GM21360 (cell line): ENCODE measurements around the gene TMEM129.
A peak's percentile ranks its signal among the peaks of the same experiment; 100 is the strongest.
"Not testable (repeated sequence)": the region's sequence is repeated elsewhere in the genome, so short reads cannot be mapped to it uniquely, and the experiment has no call there.

ENCODE experiments used
- ATAC-seq: cut with Tn5 transposase; IDR thresholded peaks from one replicate; pipeline ENCODE4 v1.9.1; 2021; ENCODE audit warnings: mild to moderate bottlenecking, moderate library complexity; ENCODE audit not compliant: unreplicated experiment

Gene TMEM129

DNA sequence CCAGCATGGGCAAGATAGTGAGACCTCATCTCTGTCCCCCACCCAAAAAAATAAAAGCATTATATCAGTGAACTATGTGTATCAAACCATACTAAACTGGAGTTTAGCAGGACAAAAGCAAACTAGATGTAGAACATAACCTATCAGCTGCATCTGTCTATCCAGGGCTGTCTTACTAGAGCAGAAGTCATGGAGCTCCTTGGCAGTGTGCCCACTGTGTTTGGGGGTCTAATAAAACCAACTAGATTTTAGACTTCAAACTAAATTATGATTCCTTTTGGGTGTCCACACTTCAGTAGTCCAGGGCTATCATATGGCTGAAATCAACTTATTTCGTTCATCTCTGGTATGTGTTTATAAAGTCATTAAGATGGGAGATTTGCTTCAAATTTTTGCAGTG lies 17.3 kb downstream of the TMEM129 start:
- ATAC-seq, result no peak

- ATAC-seq, result not testable (repeated sequence)
These were observed 19.5 kb downstream of the TMEM129 start for GRCh38 chr4:1701671-1702070.

GRCh38 chr4:1695913-1696312 lies 25.2 kb downstream of the TMEM129 start:
- no peak for ATAC-seq

DNA sequence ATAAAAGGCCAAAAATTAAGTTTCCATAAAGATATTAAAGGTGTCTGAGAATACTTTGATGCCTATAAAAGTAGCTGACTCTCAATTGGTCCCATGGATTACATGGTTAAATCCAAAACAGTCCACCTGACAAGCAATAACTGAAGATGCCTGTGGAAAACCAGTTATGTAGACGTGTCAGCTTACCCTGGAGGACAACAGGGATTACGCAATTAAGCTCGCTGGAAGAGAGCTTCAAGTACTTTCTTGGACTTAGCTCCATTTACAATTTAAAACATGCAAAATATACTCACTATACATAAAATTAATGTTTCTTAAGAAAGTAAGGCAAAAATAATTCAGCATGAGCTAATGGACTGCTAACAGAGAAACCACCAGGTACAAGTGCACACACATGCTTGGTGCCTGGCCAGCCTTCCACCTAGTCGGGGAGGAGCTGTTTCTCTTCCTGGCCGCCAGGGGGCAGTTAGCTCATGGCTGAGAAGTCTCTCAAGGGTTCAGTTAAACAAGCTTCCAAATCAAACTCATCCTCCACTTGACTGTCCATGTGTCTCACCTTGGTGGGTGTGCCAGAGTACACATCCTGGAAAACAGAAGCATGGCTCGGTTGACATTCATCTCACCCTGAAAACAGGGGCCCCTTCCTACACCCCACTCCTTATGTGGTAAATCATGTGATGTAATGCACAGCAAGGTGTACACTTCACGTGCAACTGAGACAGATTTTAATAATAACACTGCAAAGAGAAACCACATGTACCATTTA lies 27.8 kb downstream of the TMEM129 start:
- ATAC-seq, result peak; percentile 73

DNA sequence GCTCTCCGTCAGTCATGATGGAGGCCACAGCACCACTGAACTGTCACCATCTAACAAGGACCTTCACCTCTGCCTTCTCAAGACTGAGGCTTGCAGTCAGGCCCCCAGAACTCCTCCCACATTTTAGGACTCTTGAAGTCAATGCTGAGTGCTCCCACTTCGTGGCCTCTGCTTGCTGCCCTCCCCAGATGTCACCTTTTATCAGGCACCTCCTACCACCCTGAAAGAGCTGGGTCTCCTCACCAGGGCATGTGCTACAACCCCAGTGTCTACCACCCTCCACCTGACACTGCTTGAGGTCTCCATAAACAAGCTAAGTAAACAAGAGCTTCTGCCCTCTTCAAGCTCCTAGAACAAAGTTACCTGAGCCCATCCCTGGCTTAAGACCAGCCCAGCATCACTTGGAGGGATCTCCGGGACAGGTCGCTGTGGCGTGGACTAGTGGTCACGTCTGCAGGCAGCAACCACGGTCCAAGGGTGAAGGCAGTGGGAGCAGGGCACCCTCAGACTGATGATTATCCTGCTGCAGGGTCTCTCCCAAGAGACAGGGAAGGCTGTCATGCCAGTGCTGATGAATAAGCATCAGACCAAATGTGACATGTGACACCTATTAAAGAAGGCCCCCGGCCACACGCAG lies 29.3 kb downstream of the TMEM129 start:
- no peak for ATAC-seq

- no peak for ATAC-seq
These were observed 30.4 kb downstream of the TMEM129 start for GRCh38 chr4:1690698-1691097.

GRCh38 chr4:1686440-1687036 lies 34.6 kb downstream of the TMEM129 start:
- ATAC-seq, result no peak

GRCh38 chr4:1685235-1686150 lies 35.6 kb downstream of the TMEM129 start:
- ATAC-seq, result no peak

- ATAC-seq, result no peak
These were observed 36.5 kb downstream of the TMEM129 start for GRCh38 chr4:1684506-1685234.

- ATAC-seq, result peak; percentile 85
These were observed 37.2 kb downstream of the TMEM129 start, which contains the start of gene FAM53A for GRCh38 chr4:1683736-1684505. TSS of gene FAM53A (minus strand) at chr4:1684313. CDS start at chr4:1668741, 15,572 bp downstream.

- ATAC-seq, result no peak
These were observed 37.8 kb downstream of the TMEM129 start for GRCh38 chr4:1683261-1683735.

DNA sequence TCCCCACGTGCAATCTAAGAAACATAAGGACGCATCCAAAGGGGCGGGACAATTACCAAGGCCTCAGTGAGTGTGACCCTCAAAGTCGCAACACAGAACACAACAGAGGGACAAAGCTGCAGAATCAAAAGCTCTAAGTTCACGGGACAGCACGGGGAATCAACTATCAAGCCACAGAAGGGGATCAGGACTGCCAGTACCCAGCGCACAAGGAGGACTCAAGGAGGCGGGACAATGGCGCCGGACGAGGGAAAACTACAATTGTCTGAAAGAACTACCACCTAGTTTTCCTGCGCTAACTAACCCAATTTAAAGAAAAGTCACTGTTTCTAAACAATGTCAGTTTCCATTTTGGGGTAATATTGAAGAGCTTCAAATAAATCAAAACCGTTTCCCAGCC lies 38.3 kb downstream of the TMEM129 start:
- no peak for ATAC-seq

DNA sequence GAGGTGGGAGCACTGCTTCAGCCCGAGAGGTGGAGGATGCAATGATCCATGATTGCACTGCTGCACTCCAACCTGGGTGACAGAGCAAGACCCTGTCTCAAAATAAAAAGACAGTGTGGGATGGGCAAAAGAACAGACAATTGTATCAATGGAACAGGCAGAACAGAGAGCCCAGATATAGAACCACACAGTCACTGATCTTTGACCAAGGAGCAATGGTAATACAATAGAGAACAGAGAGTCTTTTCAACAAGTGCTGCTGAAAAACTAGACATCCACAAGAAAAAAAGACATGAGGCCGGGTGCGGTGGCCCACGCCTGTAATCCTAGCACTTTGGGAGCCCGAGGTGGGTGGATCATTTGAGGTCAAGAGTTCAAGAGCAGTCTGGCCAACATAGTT lies 42.9 kb downstream of the TMEM129 start:
- ATAC-seq, result no peak

GRCh38 chr4:1676605-1677525 lies 44.3 kb downstream of the TMEM129 start:
- ATAC-seq, result no peak

- no peak for ATAC-seq
These were observed 45.4 kb downstream of the TMEM129 start for GRCh38 chr4:1675802-1676137.

DNA sequence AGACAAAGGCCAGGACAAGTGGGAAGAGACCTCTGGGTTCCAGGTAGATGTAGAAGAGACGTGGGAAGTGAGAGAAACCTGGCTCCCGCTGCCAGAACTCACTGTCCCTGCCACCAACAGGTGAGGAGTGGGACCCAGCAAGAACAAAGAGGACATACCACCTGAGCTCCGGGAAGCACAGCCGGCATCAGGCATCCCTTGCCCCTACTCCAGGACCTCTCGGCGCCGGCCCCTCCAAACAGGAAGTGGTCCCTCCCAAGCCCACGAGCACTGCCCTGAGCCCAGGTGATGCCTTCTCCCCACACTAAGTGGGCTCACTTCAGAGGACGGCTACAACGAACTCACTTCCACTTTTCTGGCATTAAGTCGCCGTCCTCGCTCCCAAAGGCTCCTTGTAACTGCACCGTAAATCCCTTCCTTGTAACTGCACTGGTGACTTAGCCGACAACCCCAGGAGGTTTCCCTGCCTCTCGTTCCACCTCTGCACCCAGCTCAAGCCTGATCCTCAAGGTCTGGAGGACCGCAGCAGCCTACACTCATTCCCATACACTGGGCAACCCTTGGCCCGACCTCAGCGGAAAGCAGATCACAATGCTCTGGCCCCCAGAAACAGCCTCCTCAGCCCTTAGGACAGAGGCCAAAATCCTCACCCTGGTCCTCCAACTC lies 45.9 kb downstream of the TMEM129 start:
- no peak for ATAC-seq

DNA sequence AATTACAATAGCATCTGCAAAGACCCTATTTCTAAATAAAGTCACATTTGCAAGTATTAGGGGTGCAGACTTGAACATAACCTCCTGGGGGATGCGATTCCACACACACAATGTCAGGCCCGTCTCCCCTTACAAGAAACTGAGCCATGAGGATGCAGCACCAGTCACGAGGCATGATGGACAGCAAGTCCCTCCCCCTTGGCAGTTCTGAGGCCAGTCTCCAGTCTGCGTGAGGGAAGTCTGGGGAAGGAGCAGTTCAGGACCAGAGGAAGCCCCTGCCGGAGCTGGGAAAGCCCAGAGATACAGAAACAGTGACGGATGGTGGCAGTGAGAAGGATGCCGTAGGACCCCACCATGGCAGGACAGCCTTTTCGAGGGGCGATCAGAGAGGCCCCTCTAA lies 46.4 kb downstream of the TMEM129 start:
- ATAC-seq, result no peak

- no peak for ATAC-seq
These were observed 47.5 kb downstream of the TMEM129 start for GRCh38 chr4:1673671-1674070.
